ENCODE results near the gene DNAH10. TPM values are rescaled to one million over a fixed set of nuclear protein-coding genes. Genes with fewer than 3 reads are reported as not detected.
A peak's percentile ranks its signal among the peaks of the same experiment; 100 is the strongest.

The DNAH10 gene, protein sequence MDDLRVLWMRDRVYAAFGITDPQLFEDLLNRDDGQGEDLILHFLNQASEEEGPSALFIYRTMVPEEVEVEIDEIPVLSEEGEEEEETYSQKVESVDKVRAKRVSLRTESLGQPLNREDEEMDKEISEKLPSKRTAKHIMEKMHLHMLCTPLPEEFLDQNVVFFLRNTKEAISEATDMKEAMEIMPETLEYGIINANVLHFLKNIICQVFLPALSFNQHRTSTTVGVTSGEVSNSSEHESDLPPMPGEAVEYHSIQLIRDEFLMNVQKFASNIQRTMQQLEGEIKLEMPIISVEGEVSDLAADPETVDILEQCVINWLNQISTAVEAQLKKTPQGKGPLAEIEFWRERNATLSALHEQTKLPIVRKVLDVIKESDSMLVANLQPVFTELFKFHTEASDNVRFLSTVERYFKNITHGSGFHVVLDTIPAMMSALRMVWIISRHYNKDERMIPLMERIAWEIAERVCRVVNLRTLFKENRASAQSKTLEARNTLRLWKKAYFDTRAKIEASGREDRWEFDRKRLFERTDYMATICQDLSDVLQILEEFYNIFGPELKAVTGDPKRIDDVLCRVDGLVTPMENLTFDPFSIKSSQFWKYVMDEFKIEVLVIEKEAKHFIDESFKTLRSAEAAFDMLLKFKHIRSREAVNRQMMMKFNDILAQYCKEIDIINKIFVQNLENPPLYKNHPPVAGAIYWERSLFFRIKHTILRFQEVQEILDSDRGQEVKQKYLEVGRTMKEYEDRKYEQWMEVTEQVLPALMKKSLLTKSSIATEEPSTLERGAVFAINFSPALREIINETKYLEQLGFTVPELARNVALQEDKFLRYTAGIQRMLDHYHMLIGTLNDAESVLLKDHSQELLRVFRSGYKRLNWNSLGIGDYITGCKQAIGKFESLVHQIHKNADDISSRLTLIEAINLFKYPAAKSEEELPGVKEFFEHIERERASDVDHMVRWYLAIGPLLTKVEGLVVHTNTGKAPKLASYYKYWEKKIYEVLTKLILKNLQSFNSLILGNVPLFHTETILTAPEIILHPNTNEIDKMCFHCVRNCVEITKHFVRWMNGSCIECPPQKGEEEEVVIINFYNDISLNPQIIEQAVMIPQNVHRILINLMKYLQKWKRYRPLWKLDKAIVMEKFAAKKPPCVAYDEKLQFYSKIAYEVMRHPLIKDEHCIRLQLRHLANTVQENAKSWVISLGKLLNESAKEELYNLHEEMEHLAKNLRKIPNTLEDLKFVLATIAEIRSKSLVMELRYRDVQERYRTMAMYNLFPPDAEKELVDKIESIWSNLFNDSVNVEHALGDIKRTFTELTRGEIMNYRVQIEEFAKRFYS (N-terminal part only)
- total RNA-seq (2014; rRNA removed; shearing (Covaris generic)) (0.19 TPM in 1 of 2 replicates, not detected in the other), total RNA-seq (2022) (0.04 and 0.11 TPM in 2 replicates), Bru-seq, nascent RNA (percentile 16 among the genes with signal in this experiment), BruChase-seq, experiment 1, labeled RNA remaining after a 6-hour chase (percentile 18 among the genes with signal in this experiment), BruChase-seq, experiment 2, labeled RNA remaining after a 2-hour chase (percentile 17 among the genes with signal in this experiment)
- long read RNA-seq: 0 reads

DNA sequence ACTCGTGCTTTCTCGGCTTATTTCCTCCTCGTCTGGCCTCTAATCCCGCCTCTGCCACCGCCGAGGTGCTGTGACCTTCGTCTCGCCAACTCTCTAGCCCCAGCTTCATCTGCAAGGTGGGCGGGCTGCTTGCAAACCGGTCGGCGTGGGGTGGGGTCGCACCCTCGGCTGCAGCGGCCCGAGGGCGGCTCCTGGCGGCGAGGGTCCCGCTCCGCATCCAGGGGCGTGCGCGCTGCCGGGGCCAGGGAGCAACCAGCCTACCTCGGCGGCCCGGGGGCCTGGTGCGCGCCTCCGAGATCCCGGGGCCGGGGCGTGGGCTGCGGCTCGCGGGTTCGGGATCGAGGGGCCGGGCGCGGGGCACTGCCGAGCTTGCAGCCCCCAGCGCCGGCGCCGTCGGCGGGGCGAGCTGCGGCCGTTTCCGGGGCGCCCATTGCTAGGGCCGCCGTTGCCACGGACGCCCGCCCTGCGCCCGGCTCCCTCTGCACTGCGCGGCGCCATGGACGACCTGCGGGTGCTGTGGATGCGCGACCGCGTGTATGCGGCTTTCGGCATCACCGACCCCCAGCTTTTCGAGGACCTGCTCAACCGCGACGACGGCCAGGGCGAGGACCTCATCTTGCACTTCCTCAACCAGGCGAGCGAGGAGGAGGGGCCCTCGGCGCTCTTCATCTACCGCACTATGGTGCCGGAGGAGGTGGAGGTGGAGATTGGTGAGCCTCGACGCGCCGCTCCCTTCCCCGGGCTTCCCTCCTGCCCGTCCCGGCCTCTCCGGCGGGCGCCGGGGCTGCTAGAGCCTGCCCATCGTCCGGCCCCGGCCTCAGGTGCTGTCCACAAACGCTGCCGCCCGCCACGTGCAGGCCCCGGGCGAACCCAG is at the start of gene DNAH10:
Gene DNAH10 (plus strand): TSS at position 461 of the 874 bp plus-strand sequence. CDS start 36 bp downstream, at position 497.
- Histone ChIP-seq H3K36me3 (ENCODE audit: insufficient read depth, low read length) (peaks cover 31% of the 10 kb centered on the region; the same call in 1 of the 2 replicates), H3K9me2 (ENCODE audit: insufficient read depth, low read length) (no peaks in the 10 kb centered on the region), H4K20me1 (ENCODE audit: insufficient read depth, low read length) (no peaks in the 10 kb centered on the region), H3K4me1 (ENCODE audit: insufficient read depth, low read length, poor library complexity, severe bottlenecking) (no peaks in the 10 kb centered on the region), H2AFZ (ENCODE audit: low read length) (no peak within 1 kb of the TSS), H3K79me2 (ENCODE audit: insufficient read depth, low read depth, low read length) (no peaks in the 10 kb centered on the region), H3K27ac (ENCODE audit: low read depth, low read length, poor library complexity, severe bottlenecking) (no peak within 1 kb of the TSS), H3K9me3 (ENCODE audit: low read length) (no peaks in the 10 kb centered on the region), H3K4me2 (ENCODE audit: low read length) (peak within 1 kb of the TSS; percentile 29; the same call in 1 of the 2 replicates), H3K4me3 (ENCODE audit: low read depth, low read length, poor library complexity, severe bottlenecking) (no peak within 1 kb of the TSS)
- TF ChIP-seq EZH2phosphoT487 (IDR thresholded peaks at IDR 0.05; ENCODE audit: borderline replicate concordance, low read depth, low read length): no peak
- TF ChIP-seq, protein P1, sequence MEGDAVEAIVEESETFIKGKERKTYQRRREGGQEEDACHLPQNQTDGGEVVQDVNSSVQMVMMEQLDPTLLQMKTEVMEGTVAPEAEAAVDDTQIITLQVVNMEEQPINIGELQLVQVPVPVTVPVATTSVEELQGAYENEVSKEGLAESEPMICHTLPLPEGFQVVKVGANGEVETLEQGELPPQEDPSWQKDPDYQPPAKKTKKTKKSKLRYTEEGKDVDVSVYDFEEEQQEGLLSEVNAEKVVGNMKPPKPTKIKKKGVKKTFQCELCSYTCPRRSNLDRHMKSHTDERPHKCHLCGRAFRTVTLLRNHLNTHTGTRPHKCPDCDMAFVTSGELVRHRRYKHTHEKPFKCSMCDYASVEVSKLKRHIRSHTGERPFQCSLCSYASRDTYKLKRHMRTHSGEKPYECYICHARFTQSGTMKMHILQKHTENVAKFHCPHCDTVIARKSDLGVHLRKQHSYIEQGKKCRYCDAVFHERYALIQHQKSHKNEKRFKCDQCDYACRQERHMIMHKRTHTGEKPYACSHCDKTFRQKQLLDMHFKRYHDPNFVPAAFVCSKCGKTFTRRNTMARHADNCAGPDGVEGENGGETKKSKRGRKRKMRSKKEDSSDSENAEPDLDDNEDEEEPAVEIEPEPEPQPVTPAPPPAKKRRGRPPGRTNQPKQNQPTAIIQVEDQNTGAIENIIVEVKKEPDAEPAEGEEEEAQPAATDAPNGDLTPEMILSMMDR (conservative IDR thresholded peaks at IDR 0.05; ENCODE audit: low read length): no peak; the same call in 1 of the 2 replicates
- CTCF ChIA-PET (ENCODE audit: unreplicated experiment): no interaction called here
- intact Hi-C loops (cut with micrococcal nuclease; ENCODE audit: unreplicated experiment): no loop called here
- DNase-seq (ENCODE audit: low spot score): peak; percentile 10
- BruUV-seq (replicated peaks): no TSS peak
- POLR2A ChIA-PET: interaction anchor here (0.6 kb wide), 1 partner anchor 64 kb away, joined by 3 read pairs; no protein-coding TSS in a partner anchor

DNA sequence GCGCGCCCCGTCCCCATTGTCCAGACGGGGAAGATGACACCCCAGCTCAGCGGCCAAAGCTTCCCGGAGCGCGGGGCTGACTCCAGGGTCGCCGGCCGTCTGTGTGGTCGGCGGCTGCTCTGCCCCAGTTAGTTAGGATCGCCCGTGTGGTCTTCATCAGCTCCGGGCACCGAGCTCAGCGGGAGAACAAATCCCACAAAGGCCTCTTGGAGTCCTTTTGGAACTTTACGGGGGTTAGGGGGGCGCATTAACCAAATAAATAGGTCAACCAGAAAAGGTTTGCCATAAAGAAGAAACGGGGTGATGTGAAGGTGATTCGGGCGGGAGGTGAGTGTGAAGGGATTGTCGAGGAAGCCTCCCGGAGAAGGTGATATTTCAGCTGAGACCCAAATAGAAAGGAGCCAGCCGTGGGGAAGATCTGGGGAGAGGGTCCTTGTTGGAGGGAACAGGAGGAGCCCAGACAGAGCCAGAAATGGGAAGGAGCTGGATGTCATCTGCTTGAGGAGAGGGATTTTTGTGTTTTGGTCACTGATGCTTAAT is 49.3 kb upstream of the DNAH10 start:
- POLR2A ChIA-PET: interaction anchor here (0.8 to 1.6 kb wide), 8 partner anchors 10 to 480 kb away, joined by 3 to 7 read pairs (median 3); partner anchors contain the start of genes MPHOSPH9 and MTRFR

More for the DNA sequence above, 49.3 kb upstream of the DNAH10 start:
- Histone ChIP-seq H2AFZ (ENCODE audit: low read length) (peak overlapping the region; percentile 26; the same call in 1 of the 2 replicates), H3K9me2 (ENCODE audit: insufficient read depth, low read length) (no peaks in the 10 kb centered on the region), H3K4me1 (ENCODE audit: insufficient read depth, low read length, poor library complexity, severe bottlenecking) (peaks cover 25% of the 10 kb centered on the region), H3K4me3 (ENCODE audit: low read depth, low read length, poor library complexity, severe bottlenecking) (peak overlapping the region; percentile 87), H3K36me3 (ENCODE audit: insufficient read depth, low read length) (peaks cover 7% of the 10 kb centered on the region; the same call in 1 of the 2 replicates), H3K27ac (ENCODE audit: low read depth, low read length, poor library complexity, severe bottlenecking) (peak overlapping the region; percentile 33), H3K79me2 (ENCODE audit: insufficient read depth, low read depth, low read length) (peaks cover 41% of the 10 kb centered on the region), H3K9me3 (ENCODE audit: low read length) (no peaks in the 10 kb centered on the region), H3K4me2 (ENCODE audit: low read length) (peak overlapping the region; percentile 90), H4K20me1 (ENCODE audit: insufficient read depth, low read length) (peaks cover 24% of the 10 kb centered on the region)
- intact Hi-C loops (cut with micrococcal nuclease; ENCODE audit: unreplicated experiment): loop anchor here (5.0 kb wide), 2 partner anchors 131 to 259 kb away; partner anchors contain the start of genes CCDC92, TMED2 and ZNF664
- BruUV-seq (replicated peaks): no TSS peak
- TF ChIP-seq, protein P1 (conservative IDR thresholded peaks at IDR 0.05; ENCODE audit: low read length): no peak
- TF ChIP-seq EZH2phosphoT487 (IDR thresholded peaks at IDR 0.05; ENCODE audit: borderline replicate concordance, low read depth, low read length): no peak
- no peak for DNase-seq (ENCODE audit: low spot score)
- CTCF ChIA-PET (ENCODE audit: unreplicated experiment): no interaction called here
